ENCODE data around the gene EYA2. TPM values are rescaled to one million over a fixed set of nuclear protein-coding genes. Genes with fewer than 3 reads are reported as not detected.

EYA2 gene
- total and polyA plus RNA-seq, 2 of the 4 experiments (the other 2 are of a cell fraction) = 2.3 to 5.4 TPM

- TF ChIP-seq BHLHE40 (IDR thresholded peaks at IDR 0.05; ENCODE audit: low read depth, low read length) = no peak
- no peak overlapping the region for H4K91ac ChIP-seq (ENCODE audit: insufficient read depth, low read depth, low read length)
These were observed 194.5 kb downstream of the EYA2 start for GRCh38 chr20:47089151-47089550.

More at GRCh38 chr20:47089151-47089550, 194.5 kb downstream of the EYA2 start:
- dilution Hi-C loops (cut with HindIII; ENCODE audit: low sequenced_read_pairs, unreplicated experiment) = no loop called here
- no peak overlapping the region for H2BK120ac ChIP-seq (ENCODE audit: low read depth, low read length)
- H3K4ac ChIP-seq (ENCODE audit: low read depth, low read length) = no peak overlapping the region
- ATAC-seq (ENCODE audit: low read depth) = no peak
- intact Hi-C loops (cut with micrococcal nuclease) = no loop called here
- H3K23ac ChIP-seq (ENCODE audit: low read depth, low read length) = no peak overlapping the region
- H4K20me1 ChIP-seq (ENCODE audit: insufficient read depth, low read length) = no peaks in the 10 kb centered on the region
- H3K56ac ChIP-seq (ENCODE audit: extremely low read depth, insufficient read depth, low read length) = no peak overlapping the region
- H2BK5ac ChIP-seq (ENCODE audit: low read depth, low read length, poor library complexity, severe bottlenecking) = no peak overlapping the region
- no TSS peak for BruUV-seq (replicated peaks)
- no peaks in the 10 kb centered on the region for H3K4me1 ChIP-seq (ENCODE audit: control insufficient read depth, insufficient read depth, low read length)
- no peak overlapping the region for H2AFZ ChIP-seq (replicated peaks; ENCODE audit: low read length, poor library complexity)
- H3K36me3 ChIP-seq (ENCODE audit: control insufficient read depth, insufficient read depth, low read length) = no peaks in the 10 kb centered on the region
- no peak for DNase-seq
- H3K18ac ChIP-seq (ENCODE audit: low read depth, low read length) = no peak overlapping the region
- H2AK9ac ChIP-seq (replicated peaks; ENCODE audit: low read depth, low read length, poor library complexity) = no peak overlapping the region
- CTCF ChIA-PET = no interaction called here
- H2BK15ac ChIP-seq (ENCODE audit: low read depth, low read length) = no peak overlapping the region
- H3K4me2 ChIP-seq (ENCODE audit: low read depth, low read length) = no peak overlapping the region
- H3K9me3 ChIP-seq (ENCODE audit: control insufficient read depth, insufficient read depth, low read length) = no peaks in the 10 kb centered on the region
- H3K14ac ChIP-seq (replicated peaks; ENCODE audit: low read depth, low read length) = no peak overlapping the region
- no peak overlapping the region for H3K27ac ChIP-seq (ENCODE audit: insufficient read depth, low read length)
- no peak overlapping the region for H3K9ac ChIP-seq (ENCODE audit: low read depth, low read length)
- no peak overlapping the region for H3K4me3 ChIP-seq (ENCODE audit: insufficient read depth, low read depth, low read length)
- H4K5ac ChIP-seq (ENCODE audit: low read depth, low read length) = no peak overlapping the region
- no peaks in the 10 kb centered on the region for H3K27me3 ChIP-seq (ENCODE audit: control insufficient read depth, insufficient read depth, low read length)
- H4K8ac ChIP-seq (ENCODE audit: low read depth in 2 of 2, low read length in 2 of 2) = no peak overlapping the region
- 92% methylated on average over 5 of the region's 15 CpGs; no CpG with 5 or more reads in 1 of the 2 experiments for WGBS, 2 experiments (ENCODE audit: extremely low coverage in 2 of 2, insufficient read length in 1 of 2)
- H3K79me1 ChIP-seq (ENCODE audit: low read depth in 1 of 2, low read length in 2 of 2) = no peaks in the 10 kb centered on the region
- in situ Hi-C loops (cut with MboI; ENCODE audit: low sequenced_read_pairs) = no loop called here
- H3K9me1 ChIP-seq (ENCODE audit: insufficient read depth, low read length) = peaks cover 5% of the 10 kb centered on the region
- no peak overlapping the region for H2AK5ac ChIP-seq (ENCODE audit: low read depth, low read length)
- no peak overlapping the region for H2BK20ac ChIP-seq (ENCODE audit: low read depth, low read length)
- POLR2A ChIA-PET (ENCODE audit: unreplicated experiment) = no interaction called here

Measured in IMR-90 (cell line).